ENCODE measurements around the gene DDHD1.

DDHD1 gene

GRCh38 chr14:53043027-53043581, 110.0 kb downstream of the DDHD1 start:
- no peak overlapping the region for H3K4me3 ChIP-seq (ENCODE audit: low read depth, low read length)
- no peak for DNase-seq (ENCODE audit: low read depth)
- TF ChIP-seq CTCF (IDR thresholded peaks at IDR 0.05; ENCODE audit: insufficient read depth, low read depth, low read length, missing control alignments) = no peak

DNA sequence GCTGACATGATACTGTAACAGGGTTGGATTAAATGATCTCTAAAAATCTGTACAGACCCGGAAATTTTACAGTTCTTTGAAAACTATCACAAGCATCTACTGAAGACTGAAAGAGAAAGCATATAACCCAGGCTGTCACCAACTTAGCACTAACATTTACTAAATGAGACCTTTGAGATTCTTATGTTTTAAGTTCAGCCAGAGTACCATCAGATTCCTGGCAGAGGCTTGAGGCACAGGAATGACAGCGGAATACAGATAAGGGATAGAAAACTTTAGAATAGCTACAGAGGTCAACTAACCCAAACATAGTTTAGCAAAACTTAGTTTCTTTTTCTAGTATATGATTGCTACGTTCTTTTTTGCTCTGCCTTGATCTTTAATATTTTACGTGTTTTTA, 110.6 kb downstream of the DDHD1 start:
- H3K4me3 ChIP-seq (ENCODE audit: low read depth, low read length) = no peak overlapping the region
- no peak for TF ChIP-seq CTCF (IDR thresholded peaks at IDR 0.05; ENCODE audit: insufficient read depth, low read depth, low read length, missing control alignments)

GRCh38 chr14:53041067-53041466, 112.1 kb downstream of the DDHD1 start:
- no peak overlapping the region for H3K4me3 ChIP-seq (ENCODE audit: low read depth, low read length)
- no peak for DNase-seq (ENCODE audit: low read depth)
- TF ChIP-seq CTCF (IDR thresholded peaks at IDR 0.05; ENCODE audit: insufficient read depth, low read depth, low read length, missing control alignments) = no peak

More for the DNA sequence above, 110.6 kb downstream of the DDHD1 start:
- DNase-seq (ENCODE audit: low read depth) = no peak

DNA sequence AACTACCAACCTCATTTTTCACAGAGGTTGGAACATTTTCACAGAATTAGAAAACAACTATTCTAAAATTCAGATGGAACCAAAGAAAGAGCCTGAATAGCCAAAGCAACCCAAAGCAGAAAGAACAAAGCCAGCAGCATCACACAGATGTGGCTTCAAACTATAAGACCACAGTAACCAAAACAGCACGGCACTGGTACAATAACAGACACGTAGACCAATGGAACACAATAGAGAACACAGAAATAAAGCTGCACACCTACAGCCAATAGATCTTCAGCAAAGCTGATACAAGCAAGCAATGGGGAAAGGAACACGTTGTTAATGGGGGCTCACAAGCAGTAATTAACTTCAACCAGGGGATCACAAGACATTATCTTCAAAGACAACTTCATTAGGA, 114.5 kb downstream of the DDHD1 start:
- no peak overlapping the region for H3K4me3 ChIP-seq (ENCODE audit: low read depth, low read length)
- DNase-seq (ENCODE audit: low read depth) = no peak
- no peak for TF ChIP-seq CTCF (IDR thresholded peaks at IDR 0.05; ENCODE audit: insufficient read depth, low read depth, low read length, missing control alignments)

DNA sequence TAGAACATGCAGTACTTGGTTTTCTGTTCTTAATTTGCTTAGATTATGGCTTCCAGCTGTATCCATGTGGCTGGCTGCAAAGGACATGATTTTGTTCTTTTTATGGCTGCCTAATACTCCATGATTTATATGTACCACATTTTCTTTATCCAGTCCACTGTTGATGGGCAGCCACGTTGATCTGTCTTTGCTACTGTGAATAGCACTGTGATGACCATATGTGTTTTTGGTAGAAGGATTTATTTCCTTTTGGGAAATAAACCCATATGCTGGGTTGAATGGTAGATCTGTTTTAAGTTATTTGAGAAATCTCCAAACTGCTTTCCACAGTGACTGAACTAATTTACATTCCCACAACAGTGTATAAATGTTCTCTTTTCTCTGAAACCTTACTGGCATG, 116.1 kb downstream of the DDHD1 start:
- no peak overlapping the region for H3K4me3 ChIP-seq (ENCODE audit: low read depth, low read length)
- DNase-seq (ENCODE audit: low read depth) = no peak
- TF ChIP-seq CTCF (IDR thresholded peaks at IDR 0.05; ENCODE audit: insufficient read depth, low read depth, low read length, missing control alignments) = no peak

- H3K4me3 ChIP-seq (ENCODE audit: low read depth, low read length) = no peak overlapping the region
- DNase-seq (ENCODE audit: low read depth) = no peak
- no peak for TF ChIP-seq CTCF (IDR thresholded peaks at IDR 0.05; ENCODE audit: insufficient read depth, low read depth, low read length, missing control alignments)
Observed at GRCh38 chr14:53035336-53036210, 117.5 kb downstream of the DDHD1 start.
